H1 (cell line): Measurements from ENCODE around the gene MTX3.

Experiments
- GTF2F1 ChIP-seq: IDR thresholded peaks from 2 replicates; pipeline ENCODE4 v1.6.1; 2012; ENCODE audit warnings: low read depth, low read length, improper control_type of control experiment, borderline replicate concordance
- HDAC2 ChIP-seq, 2 experiments: fragments of 300-600 bp in 1 of 2; sonication (generic) in 1 of 2; IDR thresholded peaks; 2 replicates each; pipeline ENCODE4 v1.6.1; 2011 to 2012; ENCODE audit warnings: low read depth in 2 of 2, low read length in 2 of 2, mild to moderate bottlenecking in 2 of 2, moderate library complexity in 2 of 2, borderline replicate concordance in 1 of 2, inconsistent platforms in 1 of 2
- MAFK ChIP-seq: IDR thresholded peaks from 2 replicates; pipeline ENCODE4 v1.6.1; 2012; ENCODE audit warnings: low read depth, mild to moderate bottlenecking, improper control_type of control experiment, low read length
- SP1 ChIP-seq: IDR thresholded peaks from 2 replicates; pipeline ENCODE4 v1.6.1; 2011; ENCODE audit warnings: low read depth, low read length

- TF ChIP-seq SP1, result no peak
- no peak for TF ChIP-seq HDAC2 (IDR thresholded peaks at IDR 0.05; ENCODE audit: borderline replicate concordance in 1 of 2, low read depth in 2 of 2, low read length in 2 of 2)
- TF ChIP-seq MAFK, result no peak
- no peak for TF ChIP-seq GTF2F1
Measured at GRCh38 chr5:79974886-79975285, 16.2 kb downstream of the MTX3 start.
